ENCODE data around the gene GSDMA. TPM values are rescaled to one million over a fixed set of nuclear protein-coding genes. Genes with fewer than 3 reads are reported as not detected.
A peak's percentile ranks its signal among the peaks of the same experiment; 100 is the strongest.

Gene GSDMA
- total and polyA plus RNA-seq, 10 of the 15 experiments (the other 5 are each of a cell fraction or from before 2014, with no cell fraction given), result 0.04 to 0.11 TPM; not detected in 8

- Histone ChIP-seq H3K27ac (ENCODE audit: control insufficient read depth, insufficient read depth) (no peak overlapping the region), H3K9ac (ENCODE audit: control insufficient read depth, insufficient read depth, low read length) (no peak overlapping the region), H3K79me2 (ENCODE audit: control insufficient read depth, insufficient read depth, low read length) (peaks cover 54% of the 10 kb centered on the region), H3K27me3 (replicated peaks in 1 of 2; ENCODE audit: control insufficient read depth in 2 of 2, insufficient read depth in 2 of 2, low read length in 1 of 2) (no peaks in the 10 kb centered on the region), H3K4me1 (ENCODE audit: control insufficient read depth, insufficient read depth, low read length) (peaks cover 37% of the 10 kb centered on the region), H3K4me3 (no peak overlapping the region), H2AFZ (ENCODE audit: control insufficient read depth, low read depth, low read length) (no peak overlapping the region), H3K4me2 (ENCODE audit: control insufficient read depth, insufficient read depth) (peak overlapping the region; percentile 89; the same call in 1 of the 2 replicates), H3K36me3 (ENCODE audit: control insufficient read depth in 2 of 2, insufficient read depth in 2 of 2, low read length in 1 of 2) (peaks cover 15% of the 10 kb centered on the region in 2 experiments; a peak in 3 of 4 replicates), H4K20me1 (ENCODE audit: control insufficient read depth, insufficient read depth) (no peaks in the 10 kb centered on the region), H3K9me3 (replicated peaks; ENCODE audit: control insufficient read depth, insufficient read depth, low read length) (no peaks in the 10 kb centered on the region; the same call in 2 of the 3 replicates)
- DNase-seq (ENCODE audit: low read depth, low spot score) (no peak), FAIRE-seq (no peak), ATAC-seq (no peak)
- TF ChIP-seq NBN (IDR thresholded peaks at IDR 0.05) (no peak), YY1 (IDR thresholded peaks at IDR 0.05; ENCODE audit: low read depth, low read length) (no peak), ZBTB11 (CRISPR knock-in tag; IDR thresholded peaks at IDR 0.05) (no peak), PBX3 (IDR thresholded peaks at IDR 0.05; ENCODE audit: insufficient replicate concordance, low read depth, low read length) (no peak), ZNF274 (IDR thresholded peaks at IDR 0.05; ENCODE audit: insufficient read depth, insufficient read length) (no peak), EZH2 (IDR thresholded peaks at IDR 0.05; ENCODE audit: borderline replicate concordance, control insufficient read depth, low read depth, low read length) (no peak), E2F8 (IDR thresholded peaks at IDR 0.05; ENCODE audit: low read depth, partially characterized antibody) (no peak), SMAD1 (IDR thresholded peaks at IDR 0.05; ENCODE audit: low read depth, partially characterized antibody) (no peak), MEF2A (IDR thresholded peaks at IDR 0.05; ENCODE audit: insufficient read depth, low read depth, low read length) (no peak), ETV6 (conservative IDR thresholded peaks at IDR 0.05 in 1 of 2, IDR thresholded peaks at IDR 0.05 in 1 of 2; ENCODE audit: borderline replicate concordance in 1 of 2, low read depth in 1 of 2) (no peak), SREBF1 (IDR thresholded peaks at IDR 0.05; ENCODE audit: low read length) (no peak), STAT3 (IDR thresholded peaks at IDR 0.05; ENCODE audit: low read depth, low read length) (no peak), NR2C1 (IDR thresholded peaks at IDR 0.05) (no peak), SRF (IDR thresholded peaks at IDR 0.05; ENCODE audit: low read depth in 2 of 2, low read length in 2 of 2) (no peak), E2F4 (IDR thresholded peaks at IDR 0.05; ENCODE audit: low read depth, low read length) (no peak), SUZ12 (IDR thresholded peaks at IDR 0.05; ENCODE audit: unreplicated experiment) (no peak)
- RAD21 ChIA-PET (ENCODE audit: unreplicated experiment), result no interaction called here
- CTCF ChIA-PET, result interaction anchor here (1.5 to 2.4 kb wide), 2 partner anchors 14 to 56 kb away, joined by 4 to 8 read pairs; no protein-coding TSS in a partner anchor
- POLR2A ChIA-PET, result interaction anchor here (0.7 to 1.2 kb wide), 2 partner anchors 15 to 18 kb away, joined by 3 to 7 read pairs; no protein-coding TSS in a partner anchor
- 98% methylated on average over 6 of the region's 6 CpGs for WGBS (ENCODE audit: insufficient coverage, insufficient replicate concordance, low lambda C conversion rate, missing lambda C conversion rate)
- no TSS peak for BruUV-seq (replicated peaks)
- SMC1A ChIA-PET (ENCODE audit: uncharacterized antibody, unreplicated experiment), result interaction anchor here (1.0 to 4.6 kb wide), 4 partner anchors 12 to 51 kb away, joined by 4 to 25 read pairs (median 6); no protein-coding TSS in a partner anchor
- intact Hi-C loops (cut with micrococcal nuclease; ENCODE audit: unreplicated experiment), result no loop called here
- in situ Hi-C loops (cut with MboI), result no loop called here
Observed at GRCh38 chr17:39923230-39923629, 39.6 kb upstream of the GSDMA start.

Data from GM12878 (cell line).